NOMO-1 treated with dmso at 0.1 percent for 144 hours (cell line): ENCODE measurements around the gene AFMID.
"Not testable (repeated sequence)": the region's sequence is repeated elsewhere in the genome, so short reads cannot be mapped to it uniquely, and the experiment has no call there.

Experiments used
- DNase-seq: peaks from one replicate; lab custom pipeline; 2025; ENCODE audit not compliant: unreplicated experiment; lab: John Stamatoyannopoulos, UW

Gene AFMID

GRCh38 chr17:78154903-78155811 is 32.0 kb upstream of the AFMID start:
- DNase-seq: peak; percentile 58

GRCh38 chr17:78159575-78160158 is 27.5 kb upstream of the AFMID start:
- DNase-seq: no peak

GRCh38 chr17:78163881-78164747 is 23.0 kb upstream of the AFMID start:
- no peak for DNase-seq

- DNase-seq: no peak
Observed at GRCh38 chr17:78164748-78165607, 22.2 kb upstream of the AFMID start.

- no peak for DNase-seq
Observed at GRCh38 chr17:78166416-78166815, 20.7 kb upstream of the AFMID start.

GRCh38 chr17:78168242-78168902 is 18.8 kb upstream of the AFMID start, which contains the start of gene SYNGR2:
TSS of gene SYNGR2 (plus strand) at chr17:78168581. CDS start at chr17:78168617, 36 bp downstream.
- peak; percentile 67 for DNase-seq

- no peak for DNase-seq
Observed at GRCh38 chr17:78168903-78169793, 18.0 kb upstream of the AFMID start.

- no peak for DNase-seq
Observed at GRCh38 chr17:78170692-78171590, 16.2 kb upstream of the AFMID start.

GRCh38 chr17:78171591-78172248 is 15.4 kb upstream of the AFMID start:
- not testable (repeated sequence) for DNase-seq

- no peak for DNase-seq
Observed at GRCh38 chr17:78172249-78173051, 14.7 kb upstream of the AFMID start.

- DNase-seq: no peak
Observed at GRCh38 chr17:78173097-78173715, 14.0 kb upstream of the AFMID start.

GRCh38 chr17:78174346-78174869 is 12.8 kb upstream of the AFMID start:
- DNase-seq: peak; percentile 59

GRCh38 chr17:78174870-78175642 is 12.1 kb upstream of the AFMID start:
- DNase-seq: no peak

GRCh38 chr17:78175643-78175981 is 11.6 kb upstream of the AFMID start:
- no peak for DNase-seq

- DNase-seq: peak; percentile 5
Observed at GRCh38 chr17:78176548-78177025, 10.6 kb upstream of the AFMID start.
